Putamen (tissue), 1 donor: ENCODE data around the gene TMEM94.

Experiments used
- DNase-seq: peaks from one replicate; pipeline ENCODE4 v3.0.0-alpha.2; 2016; ENCODE audit warnings: low spot score

Gene TMEM94

GRCh38 chr17:75496005-75496404, 39.6 kb downstream of the TMEM94 start:
- no peak for DNase-seq

- DNase-seq, result no peak
These were observed 41.7 kb downstream of the TMEM94 start for GRCh38 chr17:75498039-75498725.

DNA sequence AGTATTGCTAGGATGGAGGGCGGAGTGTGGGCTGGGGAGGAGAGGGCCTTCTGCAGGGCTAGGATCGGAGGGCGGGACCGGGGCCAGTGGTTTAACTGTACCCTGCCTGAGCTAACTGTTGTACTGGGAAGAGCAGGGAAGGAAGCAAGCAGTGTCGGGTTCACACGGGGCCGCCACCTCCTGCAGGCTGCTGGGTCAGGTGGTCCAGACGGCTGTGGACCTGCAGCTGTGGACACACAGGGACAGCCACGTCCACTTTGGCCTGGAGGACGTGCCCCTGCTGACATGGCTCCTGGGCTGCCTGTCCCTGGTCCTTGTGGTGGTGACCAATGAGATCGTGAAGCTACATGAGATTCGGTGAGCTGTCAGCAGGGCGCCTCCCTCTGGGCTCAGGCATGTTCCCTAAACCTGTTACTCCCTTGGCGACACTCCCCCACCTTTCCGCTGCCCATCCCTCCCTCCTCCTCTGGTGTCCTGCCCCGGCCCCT, 42.3 kb downstream of the TMEM94 start:
- no peak for DNase-seq

DNA sequence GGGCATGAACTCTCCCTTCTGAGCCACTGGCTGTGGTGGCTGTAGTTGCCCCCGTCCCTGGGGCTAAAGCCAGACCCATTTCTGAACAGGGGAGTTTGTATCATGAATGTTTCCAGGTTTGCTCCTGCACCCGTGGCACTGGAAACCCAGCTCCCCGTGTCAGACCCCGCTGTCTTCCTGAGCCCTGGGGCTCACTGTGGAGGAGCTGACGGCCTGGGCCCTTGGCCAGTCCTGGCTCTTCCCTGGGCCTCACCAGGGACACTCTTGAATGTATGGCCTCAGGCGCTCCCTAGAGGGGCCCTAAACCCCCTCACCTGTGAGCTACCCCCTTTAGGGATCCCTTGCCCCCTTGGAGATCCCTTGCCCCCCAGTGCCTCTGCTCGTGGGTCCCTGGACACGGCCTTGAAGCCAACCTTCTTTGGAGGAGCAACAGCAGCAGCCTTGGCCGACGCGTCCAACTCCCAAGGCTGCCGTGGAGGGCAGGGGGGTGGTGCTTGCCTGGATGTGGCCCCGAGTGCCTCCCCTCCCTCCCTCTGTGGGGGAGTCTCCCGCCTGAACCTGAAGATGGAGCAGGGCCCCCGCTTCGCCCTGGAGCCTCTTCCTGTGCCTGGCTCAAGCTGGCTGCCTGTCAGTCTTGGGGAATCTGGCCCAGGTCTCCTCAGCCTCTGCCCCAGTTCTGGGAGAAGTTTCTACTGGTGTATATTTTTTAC, 43.0 kb downstream of the TMEM94 start:
- DNase-seq, result no peak

DNA sequence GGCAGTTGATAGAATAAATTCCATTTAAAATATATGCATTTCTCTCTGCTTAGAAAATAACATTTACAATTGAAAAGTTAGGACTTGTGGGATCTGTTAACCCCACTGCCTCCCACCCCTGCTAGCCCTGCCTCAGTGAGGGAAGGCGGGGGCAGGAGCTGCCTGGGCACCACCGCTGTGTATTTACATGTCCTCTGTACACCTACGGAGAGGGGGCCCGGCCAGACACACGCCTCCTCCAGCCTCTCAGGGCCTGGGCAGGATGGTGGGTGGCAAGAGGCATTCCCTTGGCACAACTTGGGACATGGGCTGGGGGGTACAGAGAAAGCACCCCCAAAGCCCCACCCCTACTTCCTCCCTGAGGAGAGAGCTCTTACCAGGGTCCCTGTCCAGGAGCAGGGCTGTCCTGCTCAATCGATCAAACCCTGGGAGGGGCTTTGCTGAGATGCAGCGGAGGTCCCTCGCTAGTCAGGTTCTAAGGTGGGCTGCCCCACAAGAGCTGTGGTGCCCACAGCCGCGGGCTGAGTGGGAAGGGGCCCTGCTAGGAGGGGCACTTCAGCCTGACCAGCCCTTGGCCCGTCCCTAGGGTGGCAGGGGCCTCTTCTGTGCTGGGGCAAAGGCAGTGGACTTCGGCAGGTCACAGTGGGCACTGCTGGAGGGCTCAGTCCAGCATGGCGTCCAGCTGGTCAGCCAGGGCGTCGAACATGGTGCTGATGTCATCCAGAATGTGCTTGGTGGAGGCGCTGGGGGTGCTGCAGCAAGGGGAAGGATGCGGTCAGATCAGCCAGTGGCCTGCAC, 44.2 kb downstream of the TMEM94 start:
- DNase-seq, result no peak

GRCh38 chr17:75501378-75502071, 45.1 kb downstream of the TMEM94 start:
- peak; percentile 89 for DNase-seq

GRCh38 chr17:75502072-75502720, 45.8 kb downstream of the TMEM94 start:
- DNase-seq, result no peak

DNA sequence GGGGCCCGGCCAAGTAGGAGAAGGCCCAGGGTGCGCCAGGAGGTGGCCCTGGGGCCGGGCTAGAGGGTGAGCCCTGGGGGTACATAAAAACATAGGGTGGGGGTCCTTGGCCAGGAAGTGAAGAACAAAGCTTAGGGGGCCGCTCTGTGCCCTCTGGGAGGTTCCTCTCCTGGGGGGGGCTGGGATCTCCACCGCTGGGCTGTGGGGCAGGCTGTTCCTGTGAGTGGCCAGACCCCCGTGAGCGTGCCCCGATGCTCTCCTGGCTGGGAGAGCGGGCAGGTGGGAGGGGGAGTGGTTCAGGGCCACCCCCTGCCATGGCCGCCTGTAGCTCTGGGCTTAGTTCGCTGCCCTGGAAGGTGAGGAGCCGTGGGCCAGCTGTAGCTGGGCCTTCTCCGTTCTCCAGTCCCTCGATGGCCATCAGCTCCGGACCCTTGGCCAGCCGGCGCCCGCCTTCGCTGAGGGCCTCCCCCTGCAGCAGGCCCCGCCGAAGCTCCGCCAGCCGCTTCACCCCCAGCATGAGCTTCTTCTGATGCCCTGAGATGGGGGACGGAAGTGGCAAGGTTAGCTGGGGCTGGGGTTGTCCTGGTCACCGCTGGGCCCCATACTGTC, 46.4 kb downstream of the TMEM94 start:
- DNase-seq, result no peak

DNA sequence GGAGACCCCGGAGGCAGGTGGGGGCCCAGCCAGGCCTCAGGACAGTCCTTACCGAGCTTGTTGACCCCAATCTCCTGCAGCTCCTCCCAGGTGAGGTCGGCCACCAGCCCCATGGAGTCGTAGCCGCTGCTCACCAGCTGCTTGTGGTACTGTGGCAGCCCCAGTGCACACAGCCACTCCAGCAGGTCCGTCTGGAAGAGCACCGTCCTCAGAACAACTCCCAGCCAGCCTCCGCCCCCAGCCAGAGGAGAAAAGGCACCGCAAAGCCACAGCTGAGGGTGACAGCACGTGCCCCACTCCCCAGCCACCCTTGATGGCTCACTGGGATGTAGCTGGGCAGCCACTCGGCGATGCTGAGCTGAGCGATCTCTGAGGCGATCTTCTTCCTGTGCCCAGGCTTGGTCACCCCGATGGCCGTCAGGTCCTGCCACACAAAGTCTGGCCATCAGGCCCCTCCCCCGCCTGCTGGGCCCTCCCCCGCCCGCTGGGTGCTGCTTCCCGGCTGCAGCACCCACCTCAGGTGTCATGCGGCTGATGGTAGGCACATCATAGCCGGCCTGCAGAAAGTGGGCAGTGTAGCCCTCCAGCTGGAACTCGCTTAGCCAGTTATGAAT, 47.0 kb downstream of the TMEM94 start:
- DNase-seq, result no peak

GRCh38 chr17:75503976-75504346, 47.5 kb downstream of the TMEM94 start:
- no peak for DNase-seq

DNA sequence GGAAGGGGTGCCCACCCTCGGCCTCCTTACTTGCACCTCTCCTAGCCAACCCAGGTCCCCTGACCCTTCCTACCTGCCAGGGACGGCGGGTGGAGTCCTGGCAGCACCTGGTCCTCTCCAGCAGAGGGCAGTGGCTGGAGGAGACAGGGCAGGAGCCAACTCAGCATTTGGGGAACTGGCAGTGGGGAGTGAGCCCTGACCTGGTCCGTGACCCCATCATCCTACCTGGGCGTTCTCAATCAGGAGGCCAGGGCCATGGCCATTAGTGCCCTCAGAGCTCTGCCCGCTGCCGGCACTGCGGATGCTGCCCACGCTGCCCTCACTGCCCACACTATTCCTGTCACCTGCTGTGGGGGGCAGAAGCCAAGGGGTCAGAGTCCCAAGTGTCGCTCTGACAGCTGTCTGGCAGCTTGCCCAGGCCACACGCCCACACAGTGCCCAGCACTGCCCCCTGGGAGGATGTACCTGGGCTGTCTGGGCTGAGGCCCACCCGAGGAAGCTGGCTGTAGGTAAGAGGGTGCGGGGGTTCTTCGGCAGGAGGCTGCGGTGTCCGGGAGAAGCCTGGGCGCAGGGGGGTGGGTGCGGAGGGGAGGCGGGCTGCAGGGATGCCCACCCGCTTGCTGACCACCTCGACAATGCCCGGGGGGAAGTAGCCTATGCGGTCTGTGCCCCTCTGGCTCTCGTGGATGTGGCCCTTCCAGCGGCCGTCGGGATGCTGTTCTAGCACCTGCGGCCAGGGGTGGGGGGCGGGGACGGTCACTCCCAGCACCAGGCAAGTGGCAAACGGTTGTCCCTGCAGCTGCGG, 48.1 kb downstream of the TMEM94 start:
- no peak for DNase-seq

DNA sequence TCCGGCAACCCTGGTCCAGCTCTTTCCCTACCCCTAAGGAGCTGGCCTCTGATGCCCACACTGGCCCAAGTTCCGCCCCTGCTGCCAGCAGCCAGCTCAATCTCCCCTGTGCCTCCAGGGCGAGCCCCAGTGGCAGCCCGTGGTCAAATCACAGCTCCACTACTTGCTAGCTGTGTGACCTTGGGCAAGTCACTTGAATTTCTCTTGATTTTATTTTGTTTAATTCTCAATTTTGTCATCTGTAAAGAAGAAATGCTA, 48.6 kb downstream of the TMEM94 start:
- no peak for DNase-seq

GRCh38 chr17:75505640-75506039, 49.2 kb downstream of the TMEM94 start:
- DNase-seq, result no peak

- no peak for DNase-seq
These were observed 49.7 kb downstream of the TMEM94 start for GRCh38 chr17:75506134-75506533.

GRCh38 chr17:75506888-75507287, 50.5 kb downstream of the TMEM94 start:
- no peak for DNase-seq

GRCh38 chr17:75507733-75508719, 51.6 kb downstream of the TMEM94 start:
- peak; percentile 91 for DNase-seq

DNA sequence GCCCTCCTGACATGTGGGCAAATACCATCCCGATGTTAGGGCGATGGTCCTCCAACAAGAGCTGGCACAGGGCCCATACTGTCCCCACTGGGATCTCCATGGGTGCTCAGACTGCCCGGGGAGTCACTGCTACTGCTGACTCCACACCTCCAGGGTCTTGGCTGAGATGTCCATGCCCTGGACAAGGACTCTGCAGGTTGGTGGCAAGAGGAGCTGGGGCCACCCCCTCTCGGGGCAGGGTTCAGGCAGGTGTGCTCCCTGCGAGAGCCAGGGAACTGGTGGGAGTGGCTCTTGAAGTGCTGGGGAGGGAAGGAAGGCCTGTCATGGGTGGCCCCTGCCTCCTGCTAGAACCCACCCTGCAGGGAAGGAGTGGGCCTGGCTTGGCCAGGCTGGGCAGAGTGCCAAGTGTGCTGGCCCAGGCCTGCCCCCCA, 52.5 kb downstream of the TMEM94 start:
- no peak for DNase-seq

- DNase-seq, result no peak
These were observed 53.3 kb downstream of the TMEM94 start for GRCh38 chr17:75509528-75510258.
